WTC11 (cell line): ENCODE measurements around the gene OR6C6.

ENCODE experiments used
- FOXP4 ChIP-seq: sonication (generic); formaldehyde crosslinking; IDR thresholded peaks from 2 replicates; pipeline ENCODE4 v1.8.0; 2022; ENCODE audit warnings: mild to moderate bottlenecking, missing genetic modification reagents
- MYBL2 ChIP-seq: sonication (generic); formaldehyde crosslinking; IDR thresholded peaks from 2 replicates; pipeline ENCODE4 v1.8.1; 2023; ENCODE audit warnings: mild to moderate bottlenecking, moderate library complexity, missing genetic modification reagents
- ZNF232 ChIP-seq: sonication (generic); formaldehyde crosslinking; IDR thresholded peaks from 2 replicates; pipeline ENCODE4 v1.8.0; 2022; ENCODE audit warnings: mild to moderate bottlenecking, missing genetic modification reagents
- TF ChIP-seq, protein P1 (sequence below): sonication (generic); formaldehyde crosslinking; IDR thresholded peaks from 2 replicates; pipeline ENCODE4 v1.8.1; 2023; ENCODE audit warnings: mild to moderate bottlenecking, missing genetic modification reagents
- TF ChIP-seq, protein P2 (sequence below): sonication (generic); formaldehyde crosslinking; IDR thresholded peaks from 2 replicates; pipeline ENCODE4 v1.8.1; 2023; ENCODE audit warnings: mild to moderate bottlenecking, moderate library complexity, missing genetic modification reagents
- TF ChIP-seq, protein P3 (sequence below): fragments of 200-600 bp; IDR thresholded peaks from 2 replicates; pipeline ENCODE4 v1.8.0; 2022; ENCODE audit warnings: antibody characterized with exemption

GRCh38 chr12:55253281-55253680 lies 43.1 kb downstream of the OR6C6 start:
- TF ChIP-seq ZNF232 (CRISPR knock-in tag) (no peak), FOXP4 (CRISPR knock-in tag) (no peak), MYBL2 (CRISPR knock-in tag) (no peak)
- TF ChIP-seq, protein P1, sequence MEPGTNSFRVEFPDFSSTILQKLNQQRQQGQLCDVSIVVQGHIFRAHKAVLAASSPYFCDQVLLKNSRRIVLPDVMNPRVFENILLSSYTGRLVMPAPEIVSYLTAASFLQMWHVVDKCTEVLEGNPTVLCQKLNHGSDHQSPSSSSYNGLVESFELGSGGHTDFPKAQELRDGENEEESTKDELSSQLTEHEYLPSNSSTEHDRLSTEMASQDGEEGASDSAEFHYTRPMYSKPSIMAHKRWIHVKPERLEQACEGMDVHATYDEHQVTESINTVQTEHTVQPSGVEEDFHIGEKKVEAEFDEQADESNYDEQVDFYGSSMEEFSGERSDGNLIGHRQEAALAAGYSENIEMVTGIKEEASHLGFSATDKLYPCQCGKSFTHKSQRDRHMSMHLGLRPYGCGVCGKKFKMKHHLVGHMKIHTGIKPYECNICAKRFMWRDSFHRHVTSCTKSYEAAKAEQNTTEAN = no peak
- TF ChIP-seq, protein P2, sequence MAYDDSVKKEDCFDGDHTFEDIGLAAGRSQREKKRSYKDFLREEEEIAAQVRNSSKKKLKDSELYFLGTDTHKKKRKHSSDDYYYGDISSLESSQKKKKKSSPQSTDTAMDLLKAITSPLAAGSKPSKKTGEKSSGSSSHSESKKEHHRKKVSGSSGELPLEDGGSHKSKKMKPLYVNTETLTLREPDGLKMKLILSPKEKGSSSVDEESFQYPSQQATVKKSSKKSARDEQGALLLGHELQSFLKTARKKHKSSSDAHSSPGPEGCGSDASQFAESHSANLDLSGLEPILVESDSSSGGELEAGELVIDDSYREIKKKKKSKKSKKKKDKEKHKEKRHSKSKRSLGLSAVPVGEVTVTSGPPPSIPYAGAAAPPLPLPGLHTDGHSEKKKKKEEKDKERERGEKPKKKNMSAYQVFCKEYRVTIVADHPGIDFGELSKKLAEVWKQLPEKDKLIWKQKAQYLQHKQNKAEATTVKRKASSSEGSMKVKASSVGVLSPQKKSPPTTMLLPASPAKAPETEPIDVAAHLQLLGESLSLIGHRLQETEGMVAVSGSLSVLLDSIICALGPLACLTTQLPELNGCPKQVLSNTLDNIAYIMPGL = no peak
- TF ChIP-seq, protein P3, sequence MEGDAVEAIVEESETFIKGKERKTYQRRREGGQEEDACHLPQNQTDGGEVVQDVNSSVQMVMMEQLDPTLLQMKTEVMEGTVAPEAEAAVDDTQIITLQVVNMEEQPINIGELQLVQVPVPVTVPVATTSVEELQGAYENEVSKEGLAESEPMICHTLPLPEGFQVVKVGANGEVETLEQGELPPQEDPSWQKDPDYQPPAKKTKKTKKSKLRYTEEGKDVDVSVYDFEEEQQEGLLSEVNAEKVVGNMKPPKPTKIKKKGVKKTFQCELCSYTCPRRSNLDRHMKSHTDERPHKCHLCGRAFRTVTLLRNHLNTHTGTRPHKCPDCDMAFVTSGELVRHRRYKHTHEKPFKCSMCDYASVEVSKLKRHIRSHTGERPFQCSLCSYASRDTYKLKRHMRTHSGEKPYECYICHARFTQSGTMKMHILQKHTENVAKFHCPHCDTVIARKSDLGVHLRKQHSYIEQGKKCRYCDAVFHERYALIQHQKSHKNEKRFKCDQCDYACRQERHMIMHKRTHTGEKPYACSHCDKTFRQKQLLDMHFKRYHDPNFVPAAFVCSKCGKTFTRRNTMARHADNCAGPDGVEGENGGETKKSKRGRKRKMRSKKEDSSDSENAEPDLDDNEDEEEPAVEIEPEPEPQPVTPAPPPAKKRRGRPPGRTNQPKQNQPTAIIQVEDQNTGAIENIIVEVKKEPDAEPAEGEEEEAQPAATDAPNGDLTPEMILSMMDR = no peak
